Fibroblast of peridontal ligament (primary cell): ENCODE measurements around the gene TOR3A.

Experiments
- DNase-seq: peaks from one replicate; pipeline ENCODE4 v3.0.0-alpha.2; 2010; ENCODE audit errors: extremely low read depth

TOR3A gene

DNA sequence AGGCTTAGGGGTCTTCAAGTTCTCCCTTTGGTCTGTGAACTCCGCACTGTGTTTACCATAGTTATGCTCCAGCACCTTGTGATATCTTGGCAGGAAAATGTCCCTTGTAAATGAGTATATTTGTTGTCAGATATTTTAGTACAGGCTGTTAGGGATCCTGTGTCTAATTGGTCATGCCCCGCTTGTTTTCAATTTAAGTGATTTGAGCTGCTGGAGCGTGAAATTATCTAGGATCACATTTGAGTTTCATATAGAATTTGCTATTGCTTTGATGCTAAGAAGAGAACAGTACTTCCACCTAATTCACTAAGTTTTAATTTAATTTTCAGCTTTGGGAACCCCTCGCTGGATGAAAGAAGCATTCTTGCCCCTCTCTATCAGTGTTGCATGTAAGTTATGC, 15.4 kb upstream of the TOR3A start:
- no peak for DNase-seq

DNA sequence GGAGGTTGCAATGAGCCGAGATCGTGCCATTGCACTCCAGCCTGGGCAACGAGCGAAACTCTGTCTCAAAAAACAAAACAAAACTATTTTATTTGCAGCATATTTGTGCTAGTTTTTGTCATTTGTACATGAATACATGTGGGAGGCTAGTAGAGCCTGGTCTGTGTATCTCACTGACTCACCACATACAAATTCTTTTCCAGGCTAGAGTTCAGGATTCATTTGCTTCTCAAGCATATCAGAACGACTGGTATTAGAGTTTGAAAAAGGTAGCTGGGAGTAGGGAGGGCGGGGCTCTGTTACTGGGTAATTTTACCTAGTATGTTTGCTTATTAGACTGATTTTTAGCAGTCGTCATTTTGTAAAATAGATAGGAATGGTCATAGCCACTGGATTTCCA, 4.5 kb upstream of the TOR3A start:
- peak; percentile 62 for DNase-seq

DNA sequence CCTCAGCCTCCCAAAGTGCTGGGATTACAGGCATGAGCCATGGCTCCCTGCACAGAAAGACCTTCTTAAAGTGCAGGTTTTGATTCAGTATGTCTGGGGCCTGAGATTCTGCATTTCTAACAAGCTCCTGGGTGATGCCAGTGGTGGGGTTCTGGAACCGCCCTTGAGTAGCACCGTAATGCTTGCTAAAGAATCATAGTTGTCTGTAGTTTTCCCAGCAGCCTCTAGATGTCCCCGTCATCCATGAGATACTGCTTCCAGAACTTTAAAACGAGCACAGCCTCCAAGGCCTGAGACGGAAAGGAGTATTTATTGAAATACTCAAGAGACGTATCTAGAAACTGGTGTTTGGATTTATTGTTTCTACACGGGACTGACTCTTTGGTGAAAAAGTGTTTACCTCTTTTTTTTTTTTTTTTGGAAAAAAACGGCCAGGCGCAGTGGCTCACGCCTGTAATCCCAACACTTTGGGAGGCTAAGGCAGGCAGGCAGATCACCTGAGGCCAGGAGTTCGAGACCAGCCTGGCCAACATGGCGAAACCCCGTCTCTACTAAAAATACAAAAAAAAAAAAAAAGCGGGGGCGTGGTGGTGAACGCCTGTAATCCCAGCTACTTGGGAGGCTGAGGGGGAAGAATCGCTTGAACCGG, 2.6 kb upstream of the TOR3A start:
- DNase-seq: peak; percentile 91

DNA sequence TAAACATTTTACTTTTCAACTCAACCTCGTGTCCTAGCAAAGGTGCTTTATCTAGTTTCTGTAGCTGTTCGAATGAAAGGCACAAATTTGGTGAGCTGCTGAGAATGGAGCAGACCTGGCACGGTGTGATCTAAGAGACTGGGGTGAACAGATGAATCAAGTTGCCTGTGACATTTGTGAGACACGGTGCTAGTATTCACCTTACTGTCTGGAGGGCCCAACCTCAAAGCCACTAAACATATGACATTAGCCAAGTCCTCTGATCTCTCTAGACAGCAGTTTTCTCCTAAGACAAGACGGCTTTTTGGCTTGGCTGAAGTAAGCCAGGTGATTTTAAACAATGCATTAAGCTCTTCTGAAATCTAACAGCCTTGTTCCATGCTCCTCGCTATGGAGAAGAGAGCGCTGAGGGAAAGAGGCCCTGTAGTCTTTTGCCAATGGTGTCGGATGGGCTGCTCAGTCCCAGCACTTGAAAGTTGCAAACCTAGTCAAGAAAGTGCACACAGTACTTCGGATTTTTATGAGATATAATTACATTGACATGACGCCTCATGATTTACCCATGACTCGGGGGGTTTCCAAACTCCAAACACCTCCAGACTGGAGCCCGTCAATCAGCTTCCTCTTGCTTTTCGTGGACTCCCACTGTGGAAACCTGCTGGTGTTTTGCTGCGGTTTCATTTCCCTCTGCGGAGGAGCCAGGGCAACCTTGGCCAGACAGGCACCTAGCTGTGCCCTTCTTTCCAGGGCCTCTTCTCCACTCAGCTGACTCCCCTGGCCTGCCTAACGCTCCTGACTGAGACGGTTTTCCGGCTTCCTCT, 794 bp upstream of the TOR3A start:
- no peak for DNase-seq

DNA sequence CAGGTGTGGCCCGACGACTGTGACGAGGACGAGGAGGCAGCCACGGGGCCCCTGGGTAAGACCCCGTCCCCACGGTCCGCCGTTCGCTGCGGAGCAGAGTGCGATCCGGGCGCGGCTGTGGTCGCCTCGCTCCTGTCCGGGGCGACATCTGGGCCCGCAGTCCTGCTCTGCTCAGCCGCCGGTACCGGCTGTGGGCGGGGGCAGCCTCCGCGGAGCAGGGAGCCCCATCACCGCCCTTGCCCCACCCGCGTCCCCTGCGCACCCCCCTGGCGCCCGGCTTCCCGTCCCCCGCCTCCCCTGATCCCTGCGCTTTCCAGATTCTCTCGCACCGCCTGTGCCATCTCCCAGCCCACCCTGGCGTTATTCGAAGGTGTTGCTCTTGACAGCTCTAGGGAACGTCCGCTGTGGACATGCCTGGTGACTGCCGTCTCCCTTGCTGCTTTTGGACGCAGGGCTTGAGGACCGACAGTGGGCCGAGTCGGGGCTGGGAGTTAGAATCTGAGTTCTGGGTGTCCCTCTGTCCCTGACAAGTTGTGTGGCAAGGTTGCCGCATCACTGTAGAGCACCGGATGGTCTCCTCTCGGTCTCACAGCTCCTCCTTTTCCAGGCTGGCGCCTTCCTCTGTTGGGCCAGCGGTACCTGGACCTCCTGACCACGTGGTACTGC, 596 bp downstream of the TOR3A start:
- DNase-seq: no peak

DNA sequence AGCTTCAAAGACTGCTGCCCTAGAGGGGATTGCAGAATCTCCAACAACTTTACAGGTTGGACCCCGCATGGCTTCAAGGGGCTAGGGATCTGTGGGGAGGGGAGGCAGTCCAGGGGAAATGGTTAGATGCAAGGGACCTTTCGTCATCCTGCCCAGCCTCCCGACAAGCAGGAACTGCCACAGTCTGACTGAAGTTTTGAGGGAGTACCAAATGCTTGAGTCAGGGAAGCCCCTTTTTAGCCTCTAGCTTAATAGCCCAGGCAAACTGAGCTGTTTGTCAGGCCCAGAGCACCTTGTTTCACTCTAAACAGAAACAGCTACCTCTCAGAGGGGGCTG, 1.1 kb downstream of the TOR3A start:
- DNase-seq: peak; percentile 33

DNA sequence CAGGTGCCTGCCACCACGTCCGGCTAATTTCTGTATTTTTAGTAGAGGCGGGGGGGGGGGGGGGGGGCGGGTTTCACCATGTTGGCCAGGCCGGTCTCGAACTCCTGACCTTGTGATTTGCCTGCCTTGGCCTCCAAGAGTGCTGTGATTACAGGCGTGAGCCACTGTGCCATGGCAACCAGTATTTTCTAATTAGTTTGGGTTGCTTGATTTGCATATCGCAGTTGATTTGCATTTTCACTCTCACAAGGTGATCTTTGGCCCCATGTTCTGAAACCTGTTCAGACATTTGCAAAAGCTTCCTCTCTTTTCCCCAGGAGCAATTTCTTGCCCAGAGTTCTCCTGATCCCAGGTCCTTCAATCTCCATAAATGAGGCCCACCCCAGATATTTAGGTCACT, 1.7 kb downstream of the TOR3A start:
- DNase-seq: no peak

DNA sequence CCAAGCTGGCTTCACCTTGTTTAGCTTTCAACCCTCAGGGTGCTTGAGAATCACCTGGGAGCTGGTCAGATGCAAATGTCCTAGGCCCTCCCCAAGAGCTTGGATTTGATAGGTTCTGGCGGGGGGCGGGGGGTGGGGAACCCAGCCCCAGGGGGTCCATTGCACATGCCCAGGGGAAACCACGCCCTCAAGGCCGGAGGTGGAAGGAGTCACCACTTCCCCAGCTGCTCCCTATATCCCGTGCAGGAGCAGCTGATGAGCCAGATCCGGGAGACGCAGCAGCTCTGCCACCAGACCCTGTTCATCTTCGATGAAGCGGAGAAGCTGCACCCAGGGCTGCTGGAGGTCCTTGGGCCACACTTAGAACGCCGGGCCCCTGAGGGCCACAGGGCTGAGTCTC, 5.8 kb downstream of the TOR3A start:
- no peak for DNase-seq

DNA sequence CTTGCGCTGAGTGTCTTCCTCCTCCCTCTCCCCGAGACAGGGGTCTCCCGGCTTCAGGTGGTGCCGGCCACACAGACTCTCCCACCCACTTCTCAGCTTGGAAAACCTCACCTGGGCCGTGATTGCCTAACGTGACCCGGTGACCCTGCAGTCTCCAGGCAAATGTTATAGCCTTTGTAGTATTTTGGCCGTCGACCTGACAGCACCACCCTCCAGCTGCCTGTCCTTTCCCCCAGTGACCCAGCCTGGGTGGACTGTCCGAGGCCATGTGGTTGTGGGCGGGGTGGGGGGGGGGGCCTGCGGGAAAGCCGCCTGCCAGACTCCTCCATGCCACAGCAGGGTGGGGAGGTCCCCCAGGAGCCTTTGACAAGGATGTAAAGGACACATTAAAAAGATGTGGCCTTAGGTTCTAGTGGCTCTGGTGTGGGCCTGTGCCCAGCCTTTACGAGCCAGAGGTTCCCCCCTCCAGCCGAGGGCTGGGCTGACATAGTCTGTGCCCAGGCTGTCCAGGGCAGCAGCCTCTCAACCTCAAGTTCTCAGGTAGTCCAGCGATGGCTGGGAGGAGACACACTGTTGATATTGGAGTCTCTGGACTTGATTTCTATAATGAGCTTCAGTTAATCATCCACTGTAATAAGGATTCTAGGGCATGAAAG, 8.1 kb downstream of the TOR3A start:
- DNase-seq: no peak

DNA sequence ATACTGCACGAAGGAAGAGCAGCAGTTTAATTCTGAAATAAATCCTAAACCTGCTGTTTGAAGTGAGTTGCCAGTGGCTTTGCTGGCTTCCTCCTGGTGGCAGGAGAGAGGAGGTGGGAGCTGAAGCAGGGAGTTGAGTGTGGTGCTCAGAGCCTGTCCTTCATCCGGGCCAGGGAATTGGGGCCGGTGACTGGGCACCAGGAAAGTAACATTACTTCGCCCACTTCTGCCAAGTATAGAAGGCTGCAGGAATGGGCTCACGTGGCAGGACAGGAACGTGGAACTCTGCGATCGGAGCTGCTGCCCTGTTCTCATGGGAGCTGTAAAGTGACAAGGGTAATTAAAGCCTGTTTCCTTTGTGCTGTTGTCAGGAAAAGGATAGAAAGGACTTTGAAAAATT, 8.7 kb downstream of the TOR3A start:
- no peak for DNase-seq

DNA sequence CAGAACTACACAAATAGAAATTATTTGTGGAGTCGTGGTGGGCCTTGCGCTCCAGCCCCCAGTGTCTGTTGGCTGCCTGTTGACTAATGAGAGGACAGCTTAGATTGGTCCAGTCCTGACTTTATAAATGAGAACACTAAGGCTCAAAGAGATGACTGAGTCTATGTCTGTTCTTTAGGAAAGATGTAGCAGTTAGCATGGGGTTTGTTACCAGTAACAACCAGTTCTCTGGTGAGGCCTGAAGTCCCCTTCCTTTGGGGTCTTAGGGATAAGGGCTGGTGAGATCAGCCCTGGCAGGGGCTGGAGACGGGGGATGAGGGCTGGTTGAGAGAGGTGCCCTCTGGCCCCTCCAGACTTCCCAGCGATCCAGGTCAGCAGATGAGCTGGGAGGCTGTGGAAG, 9.1 kb downstream of the TOR3A start:
- DNase-seq: no peak

DNA sequence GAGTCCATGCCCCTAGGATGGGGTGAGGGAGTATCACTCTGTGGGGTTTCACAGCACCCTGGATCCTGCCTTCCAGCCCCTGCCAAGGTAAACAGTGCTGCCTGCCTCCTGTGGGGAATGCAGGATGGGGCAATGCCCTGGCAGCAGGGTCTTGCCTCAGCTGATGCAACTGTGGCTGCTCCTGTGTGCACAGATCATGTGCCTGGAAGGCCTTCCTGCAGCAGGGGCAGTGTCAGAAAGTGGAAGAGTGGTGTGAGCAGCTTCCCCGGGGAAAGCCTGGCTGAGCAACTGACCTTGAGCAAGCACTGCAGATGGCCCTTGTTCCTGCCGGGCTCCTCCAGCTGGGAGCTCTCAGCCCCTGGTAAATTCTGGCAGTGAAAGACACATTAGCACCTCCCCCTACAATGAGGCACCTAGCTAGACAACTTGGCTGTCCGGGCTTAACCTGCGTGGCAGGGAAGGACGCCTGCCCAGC, 9.9 kb downstream of the TOR3A start:
- peak; percentile 90 for DNase-seq

DNA sequence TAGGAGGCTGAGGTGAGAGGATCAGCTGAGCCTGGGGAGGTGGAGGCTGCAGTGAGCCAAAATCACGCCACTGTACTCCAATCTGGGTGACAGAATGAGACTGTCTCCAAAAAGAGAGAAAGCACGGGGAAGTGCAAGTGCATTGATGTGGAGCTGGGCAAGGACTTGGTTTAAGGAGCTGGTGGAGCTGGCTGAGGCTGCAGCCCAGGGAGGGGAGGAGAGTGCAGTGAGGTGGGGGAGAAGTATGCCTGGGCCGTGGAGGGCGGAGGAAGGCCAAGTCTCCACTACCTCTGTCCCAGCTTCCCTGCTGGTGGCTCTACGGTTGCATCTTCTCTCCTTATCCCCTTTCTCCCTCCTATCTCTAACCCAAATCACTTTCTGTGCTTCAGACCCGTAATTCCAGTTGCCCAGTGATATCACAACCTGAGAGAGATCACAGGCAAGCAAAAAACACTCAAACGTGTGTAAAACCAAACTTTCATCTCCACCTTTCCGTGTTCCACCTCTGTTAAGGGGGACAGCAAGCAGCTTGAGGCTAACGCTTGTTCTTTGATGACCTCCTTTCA, 11.1 kb downstream of the TOR3A start:
- DNase-seq: no peak

DNA sequence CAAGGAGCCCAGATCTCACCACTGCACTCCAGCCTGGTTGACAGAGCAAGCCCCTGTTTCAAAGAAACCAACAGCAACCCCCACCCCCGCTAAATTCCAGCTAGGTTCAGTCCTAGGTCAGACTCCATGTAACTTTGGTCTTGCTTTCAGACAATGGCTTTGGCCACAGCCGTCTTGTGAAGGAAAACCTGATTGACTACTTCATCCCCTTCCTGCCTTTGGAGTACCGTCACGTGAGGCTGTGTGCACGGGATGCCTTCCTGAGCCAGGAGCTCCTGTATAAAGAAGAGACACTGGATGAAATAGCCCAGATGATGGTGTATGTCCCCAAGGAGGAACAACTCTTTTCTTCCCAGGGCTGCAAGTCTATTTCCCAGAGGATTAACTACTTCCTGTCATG, 12.9 kb downstream of the TOR3A start:
- no peak for DNase-seq

DNA sequence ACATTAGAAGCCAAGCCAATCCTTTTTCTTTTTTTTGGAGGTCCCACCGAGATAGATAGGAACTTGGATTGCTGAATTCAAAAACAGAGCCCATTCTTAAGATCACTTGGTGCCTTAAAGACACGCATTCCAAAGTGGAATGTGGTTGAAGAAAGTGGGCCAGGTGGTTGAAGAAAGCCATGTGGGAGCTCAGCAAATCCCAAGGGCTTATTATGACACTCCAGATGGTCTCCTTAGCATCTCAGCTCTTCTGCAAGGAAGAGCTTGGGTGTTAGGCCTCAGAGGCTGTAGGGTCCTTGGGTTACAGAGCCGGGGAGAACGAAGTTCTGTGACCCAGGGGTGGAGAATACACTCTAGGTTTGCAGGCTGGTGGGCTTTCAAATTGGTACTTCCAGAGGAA, 13.5 kb downstream of the TOR3A start:
- DNase-seq: no peak

DNA sequence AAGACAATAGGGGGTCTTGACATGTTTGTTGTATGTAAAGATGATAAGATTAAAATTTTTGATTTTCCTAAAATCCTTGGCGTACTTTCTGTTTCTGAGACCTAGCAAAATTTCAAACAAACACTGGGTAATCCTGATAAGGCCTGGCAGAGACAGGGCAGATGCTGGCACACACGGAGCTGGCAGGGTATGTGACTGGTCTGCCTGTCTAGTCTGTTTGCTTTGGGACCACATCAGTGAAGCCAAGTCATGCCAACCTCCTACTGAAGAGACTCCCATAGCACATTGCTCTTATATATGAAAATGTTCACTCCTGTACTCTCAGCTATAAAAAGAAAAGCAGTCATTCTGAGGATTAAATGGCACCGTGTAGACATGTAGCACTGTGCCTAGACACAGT, 14.1 kb downstream of the TOR3A start:
- no peak for DNase-seq

DNA sequence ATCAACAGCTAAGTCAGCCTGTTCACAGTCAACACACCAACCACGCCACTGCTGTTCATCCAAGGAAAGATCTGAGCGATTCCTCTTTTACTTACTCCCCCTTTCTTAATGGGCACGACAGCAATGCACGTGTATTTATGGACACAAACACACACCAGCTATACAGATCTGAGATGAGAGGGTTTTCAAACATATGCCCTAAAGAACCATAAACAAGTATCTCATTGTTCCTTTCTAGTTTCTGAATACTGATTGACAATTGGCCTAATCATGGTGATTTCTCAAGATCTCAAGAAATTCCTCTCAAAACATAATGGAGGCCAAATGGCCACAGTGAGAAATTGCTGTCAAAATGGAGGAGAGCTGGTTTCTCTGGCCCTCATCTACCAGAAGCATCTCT, 18.0 kb downstream of the TOR3A start:
- no peak for DNase-seq

DNA sequence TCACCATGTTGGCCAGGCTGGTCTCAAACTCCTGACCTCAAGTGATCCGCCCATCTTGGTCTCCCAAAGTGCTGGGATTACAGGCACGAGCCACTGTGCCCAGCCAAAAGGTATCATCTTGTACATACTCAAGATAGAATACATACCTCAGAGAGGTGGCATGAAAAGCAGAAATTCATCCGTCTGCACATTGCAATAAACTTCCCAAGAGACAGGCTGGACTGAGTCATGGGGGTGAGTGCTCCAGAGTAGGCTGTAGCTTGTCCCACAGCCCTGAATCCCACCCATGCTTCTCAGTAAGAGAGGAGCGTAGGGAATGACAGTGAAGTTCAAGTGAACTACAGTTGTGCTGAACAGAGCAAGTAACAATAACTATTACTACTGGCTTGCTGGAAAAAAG, 19.7 kb downstream of the TOR3A start:
- no peak for DNase-seq

DNA sequence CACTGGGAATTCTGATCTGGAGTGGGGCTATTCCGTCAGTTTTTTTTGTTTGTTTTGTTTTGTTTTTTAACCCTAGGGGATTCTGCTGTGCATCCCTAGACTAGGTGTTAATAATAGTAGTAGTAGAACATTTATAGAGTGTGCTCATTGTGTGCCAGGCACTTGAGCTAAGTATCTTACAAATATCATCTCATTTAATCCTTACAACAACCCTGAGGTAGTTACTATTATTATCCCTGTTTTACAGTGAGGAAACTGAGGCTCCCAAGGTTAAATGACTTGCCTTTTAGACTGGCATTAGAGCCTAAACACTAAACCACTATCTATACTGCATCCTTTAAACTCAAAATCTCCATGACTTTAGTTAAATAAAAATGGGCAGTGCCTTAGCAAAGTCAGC, 22.1 kb downstream of the TOR3A start:
- DNase-seq: no peak

DNA sequence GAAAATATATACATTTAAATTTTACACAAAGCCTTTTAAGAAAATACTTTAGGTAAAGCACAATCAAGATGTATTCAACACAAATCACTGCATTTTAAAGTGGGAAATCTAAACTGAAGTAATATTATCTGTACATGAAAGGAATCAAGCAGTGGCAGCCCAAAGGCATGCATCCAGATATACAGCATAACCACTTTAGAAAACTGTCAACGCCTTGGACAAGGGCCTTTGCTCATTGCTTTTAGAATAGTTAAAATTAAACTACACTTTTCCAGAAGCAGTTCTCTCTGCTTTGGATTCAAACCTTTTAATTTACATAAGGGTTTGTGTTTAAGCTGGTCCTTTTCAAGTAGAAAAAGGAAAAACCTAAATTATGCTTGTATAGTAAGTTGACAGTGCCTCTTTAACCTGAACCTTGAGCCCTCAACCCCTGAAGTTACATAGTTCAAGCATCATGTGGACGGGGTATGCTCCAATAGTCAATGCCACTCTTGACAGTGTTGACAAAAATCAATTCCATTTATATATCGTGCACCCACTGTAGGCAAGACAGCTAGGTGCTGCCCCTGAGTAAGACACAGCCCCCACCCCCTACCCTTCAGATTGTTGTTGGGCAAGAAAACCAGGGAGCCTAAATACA, 22.9 kb downstream of the TOR3A start:
- no peak for DNase-seq

DNA sequence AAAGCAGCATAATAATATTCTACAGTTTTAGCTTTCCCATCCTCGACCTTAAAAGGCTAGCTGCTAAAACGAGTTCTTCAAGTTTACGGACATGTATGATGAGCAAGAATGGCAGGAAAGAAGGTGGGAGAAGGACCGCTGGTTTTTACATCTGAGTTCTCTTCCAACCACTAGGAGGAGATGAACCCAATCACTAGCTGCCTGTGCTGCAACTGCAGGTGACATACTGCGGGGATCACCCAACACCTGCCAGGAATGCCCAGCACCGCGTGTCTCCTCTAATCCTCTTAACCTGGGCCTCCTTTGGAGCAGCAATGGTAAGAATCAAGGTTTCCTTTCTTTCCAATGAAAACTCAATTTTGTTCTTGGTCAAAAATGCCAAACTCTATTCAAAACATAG, 23.5 kb downstream of the TOR3A start:
- no peak for DNase-seq
